Stimulated activated CD4-positive, alpha-beta T cell treated with anti-CD3 and anti-CD28 coated beads, TNF-alpha, amount 100 ng/mL, for 48 hours (primary cell): ENCODE data around the gene SULT2B1.
A peak's percentile ranks its signal among the peaks of the same experiment; 100 is the strongest.
"Not testable (repeated sequence)": the region's sequence is repeated elsewhere in the genome, so short reads cannot be mapped to it uniquely, and the experiment has no call there.

Source experiments
- DNase-seq, 3 donors: peaks; one replicate each; pipeline ENCODE4 v3.0.0-alpha.2; 2020; ENCODE audit warnings: low read depth in 3 of 3

Gene SULT2B1

GRCh38 chr19:48618916-48619691, 67.1 kb downstream of the SULT2B1 start, which contains the start of the genes RPL18 and SPHK2:
TSS of gene RPL18 (minus strand) at chr19:48619178. CDS start at chr19:48619143, 35 bp downstream.
TSS of gene SPHK2 (plus strand) at chr19:48619506. CDS start at chr19:48620515, 1,009 bp downstream.
- peak; percentile 90 to 94 (median 93) for DNase-seq

DNA sequence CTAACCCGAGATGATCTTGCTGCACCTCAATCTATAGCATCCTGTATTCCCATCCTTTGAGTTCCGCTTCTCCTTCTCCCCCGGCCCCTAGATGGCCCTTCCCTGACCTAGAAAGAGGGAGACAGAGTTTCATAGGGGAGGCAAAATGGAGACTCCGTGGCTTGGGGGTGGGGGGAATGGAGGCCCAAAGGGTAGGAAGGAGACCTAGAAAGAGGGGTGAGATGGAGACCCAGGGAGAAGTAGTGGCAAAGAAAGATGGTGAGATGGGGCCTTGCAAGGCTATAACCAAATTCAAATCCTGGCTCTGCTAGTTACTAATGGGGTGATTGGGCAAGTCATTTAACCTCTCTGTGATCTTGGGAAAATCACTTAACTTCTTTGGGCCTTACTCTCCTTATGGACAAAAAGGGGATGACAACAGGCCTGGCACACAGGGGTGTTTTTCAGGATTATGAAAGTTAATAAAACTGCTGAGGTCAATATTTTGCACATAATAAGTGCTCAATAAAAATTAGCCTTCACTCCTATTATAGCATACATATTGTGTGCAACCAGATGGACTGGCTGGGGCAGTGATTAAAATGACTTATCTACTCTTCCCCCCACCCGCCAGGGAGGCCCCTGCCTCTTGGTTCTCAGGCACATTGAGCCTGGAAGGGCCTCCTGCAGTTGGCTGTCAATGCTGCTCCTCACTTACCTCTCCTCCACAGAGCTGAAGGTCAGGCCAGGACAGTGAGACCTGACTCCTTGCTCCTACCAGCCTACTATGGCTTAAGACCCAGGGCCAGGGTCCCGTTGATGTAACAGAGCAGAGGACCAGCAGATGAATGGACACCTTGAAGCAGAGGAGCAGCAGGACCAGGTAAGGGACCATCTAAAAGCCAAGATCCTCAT, 68.0 kb downstream of the SULT2B1 start:
- DNase-seq: no peak

DNA sequence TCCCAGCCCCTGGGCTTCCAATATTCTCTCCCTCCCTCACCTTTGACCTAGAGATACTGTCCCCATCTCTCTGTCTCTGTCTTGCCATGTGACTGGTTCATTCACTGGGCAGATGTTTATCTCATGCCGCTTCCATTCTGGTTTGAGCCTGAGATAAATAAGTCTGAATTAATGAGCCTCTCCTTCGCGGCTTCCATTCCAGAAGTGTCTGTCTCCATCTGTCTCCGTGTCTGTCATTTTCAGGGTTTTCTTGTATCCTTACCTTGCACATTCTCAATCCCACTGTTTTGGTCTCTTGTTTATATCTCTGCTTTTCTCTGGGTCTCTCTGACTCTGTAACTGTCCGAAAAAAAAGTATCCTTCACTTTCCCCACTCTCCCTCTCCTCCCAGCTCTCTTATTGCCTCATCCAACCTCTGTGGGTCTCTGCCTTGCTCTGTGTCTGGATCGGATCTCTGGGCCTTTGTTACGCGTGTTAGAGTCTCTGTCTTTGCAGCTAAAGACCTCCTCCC, 71.6 kb downstream of the SULT2B1 start:
- DNase-seq: no peak

DNA sequence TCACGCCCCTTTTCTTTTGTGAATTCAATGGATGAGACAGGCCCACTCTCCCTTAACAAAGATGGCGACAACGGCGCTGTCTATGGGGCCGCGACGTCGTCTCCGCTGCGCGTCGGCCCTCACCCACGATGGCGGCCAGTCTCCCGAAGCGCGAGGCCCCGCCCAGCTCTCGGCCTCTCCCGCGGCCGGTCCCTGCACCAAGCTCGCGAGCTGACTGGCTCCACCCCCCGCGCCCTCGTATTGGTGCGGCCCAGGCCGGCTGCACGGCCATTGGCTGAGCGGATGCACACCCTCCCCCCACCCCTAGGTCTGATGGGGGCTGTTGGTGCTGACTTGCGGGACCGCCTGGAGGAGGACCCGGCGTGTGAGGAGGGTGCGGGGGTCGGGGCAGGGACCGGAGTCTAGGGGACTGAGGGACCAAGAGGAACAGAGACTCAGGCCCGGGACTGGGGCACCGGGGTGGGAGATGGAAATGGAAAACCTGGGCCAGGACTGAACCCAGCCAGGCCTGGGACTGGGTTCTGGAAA, 72.2 kb downstream of the SULT2B1 start:
- DNase-seq: peak; percentile 95 to 99 (median 96)

- DNase-seq: no peak
Observed at GRCh38 chr19:48624791-48625723, 73.1 kb downstream of the SULT2B1 start.

- no peak for DNase-seq
Observed at GRCh38 chr19:48625891-48626327, 73.9 kb downstream of the SULT2B1 start.

- DNase-seq: no peak
Observed at GRCh38 chr19:48627201-48627864, 75.4 kb downstream of the SULT2B1 start.

GRCh38 chr19:48627865-48628314, 75.9 kb downstream of the SULT2B1 start:
- DNase-seq: no peak

- DNase-seq: no peak
Observed at GRCh38 chr19:48628486-48629296, 76.7 kb downstream of the SULT2B1 start.

DNA sequence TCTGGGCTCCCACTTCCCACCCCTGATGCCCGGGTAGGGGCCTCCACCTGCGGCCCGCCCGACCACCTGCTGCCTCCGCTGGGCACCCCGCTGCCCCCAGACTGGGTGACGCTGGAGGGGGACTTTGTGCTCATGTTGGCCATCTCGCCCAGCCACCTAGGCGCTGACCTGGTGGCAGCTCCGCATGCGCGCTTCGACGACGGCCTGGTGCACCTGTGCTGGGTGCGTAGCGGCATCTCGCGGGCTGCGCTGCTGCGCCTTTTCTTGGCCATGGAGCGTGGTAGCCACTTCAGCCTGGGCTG, 77.3 kb downstream of the SULT2B1 start:
- no peak for DNase-seq

DNA sequence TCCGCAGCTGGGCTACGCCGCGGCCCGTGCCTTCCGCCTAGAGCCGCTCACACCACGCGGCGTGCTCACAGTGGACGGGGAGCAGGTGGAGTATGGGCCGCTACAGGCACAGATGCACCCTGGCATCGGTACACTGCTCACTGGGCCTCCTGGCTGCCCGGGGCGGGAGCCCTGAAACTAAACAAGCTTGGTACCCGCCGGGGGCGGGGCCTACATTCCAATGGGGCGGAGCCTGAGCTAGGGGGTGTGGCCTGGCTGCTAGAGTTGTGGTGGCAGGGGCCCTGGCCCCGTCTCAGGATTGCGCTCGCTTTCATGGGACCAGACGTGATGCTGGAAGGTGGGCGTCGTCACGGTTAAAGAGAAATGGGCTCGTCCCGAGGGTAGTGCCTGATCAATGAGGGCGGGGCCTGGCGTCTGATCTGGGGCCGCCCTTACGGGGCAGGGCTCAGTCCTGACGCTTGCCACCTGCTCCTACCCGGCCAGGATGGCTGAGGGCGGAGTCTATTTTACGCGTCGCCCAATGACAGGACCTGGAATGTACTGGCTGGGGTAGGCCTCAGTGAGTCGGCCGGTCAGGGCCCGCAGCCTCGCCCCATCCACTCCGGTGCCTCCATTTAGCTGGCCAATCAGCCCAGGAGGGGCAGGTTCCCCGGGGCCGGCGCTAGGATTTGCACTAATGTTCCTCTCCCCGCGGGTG, 77.8 kb downstream of the SULT2B1 start:
- DNase-seq: no peak

DNA sequence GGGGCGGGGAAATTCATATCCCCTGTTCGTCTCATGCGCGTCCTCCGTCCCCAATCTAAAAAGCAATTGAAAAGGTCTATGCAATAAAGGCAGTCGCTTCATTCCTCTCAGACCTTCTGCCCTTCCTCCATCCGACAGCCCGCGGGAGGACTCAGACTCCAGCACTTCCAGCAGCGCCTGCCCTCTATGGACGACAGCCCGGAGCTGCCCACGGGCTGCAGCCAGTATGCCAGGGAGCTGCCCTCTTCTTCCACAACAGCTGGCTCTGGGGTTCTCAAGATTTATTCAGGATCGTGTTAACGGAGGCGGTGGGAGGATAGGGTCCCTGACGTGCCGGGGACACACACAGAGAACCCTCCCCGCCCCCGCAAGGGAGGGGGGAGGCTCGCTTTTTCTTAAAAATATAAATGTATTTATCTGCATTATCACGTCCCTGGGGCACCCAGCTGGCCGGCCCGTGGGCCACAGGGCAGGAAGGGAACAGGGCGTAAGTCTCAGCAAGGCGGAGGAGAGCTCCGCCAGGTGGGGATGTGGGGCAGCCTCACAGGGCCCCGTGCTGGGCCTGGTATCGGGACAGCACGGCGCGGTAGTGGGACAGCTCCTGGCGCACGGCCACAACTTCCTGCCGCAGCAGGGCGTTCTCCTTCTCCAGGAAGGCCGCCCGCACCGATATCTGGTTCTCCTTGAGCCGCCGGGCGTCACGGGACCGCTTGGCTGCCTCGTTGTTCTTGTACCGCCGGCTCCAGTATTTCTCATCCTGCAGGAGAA, 78.5 kb downstream of the SULT2B1 start:
- no peak for DNase-seq

GRCh38 chr19:48631225-48631624, 79.3 kb downstream of the SULT2B1 start:
- no peak for DNase-seq

GRCh38 chr19:48632286-48632685, 80.3 kb downstream of the SULT2B1 start:
- DNase-seq: not testable (repeated sequence)

DNA sequence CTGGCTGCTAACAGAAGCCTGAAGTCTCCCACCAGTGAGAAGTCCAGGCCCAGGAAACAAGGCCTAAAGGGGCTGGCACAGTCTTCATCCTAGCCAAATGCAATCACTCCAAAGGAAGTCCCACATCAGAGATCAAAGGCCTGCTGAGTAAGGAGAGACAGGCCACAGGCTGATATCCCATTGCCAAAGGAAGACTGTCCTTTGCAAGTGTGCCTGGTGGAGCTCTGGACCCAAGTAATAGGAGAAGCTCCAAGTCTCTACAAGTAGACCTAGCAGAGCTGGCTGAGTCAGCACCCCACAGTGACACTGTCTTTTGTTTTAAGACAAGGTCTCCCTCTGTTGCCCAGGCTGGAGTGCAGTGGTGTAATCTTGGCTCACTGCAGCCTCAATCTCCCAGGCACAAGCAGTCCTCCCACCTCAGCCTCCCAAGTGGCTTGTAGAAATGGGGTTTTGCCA, 80.7 kb downstream of the SULT2B1 start:
- no peak for DNase-seq

DNA sequence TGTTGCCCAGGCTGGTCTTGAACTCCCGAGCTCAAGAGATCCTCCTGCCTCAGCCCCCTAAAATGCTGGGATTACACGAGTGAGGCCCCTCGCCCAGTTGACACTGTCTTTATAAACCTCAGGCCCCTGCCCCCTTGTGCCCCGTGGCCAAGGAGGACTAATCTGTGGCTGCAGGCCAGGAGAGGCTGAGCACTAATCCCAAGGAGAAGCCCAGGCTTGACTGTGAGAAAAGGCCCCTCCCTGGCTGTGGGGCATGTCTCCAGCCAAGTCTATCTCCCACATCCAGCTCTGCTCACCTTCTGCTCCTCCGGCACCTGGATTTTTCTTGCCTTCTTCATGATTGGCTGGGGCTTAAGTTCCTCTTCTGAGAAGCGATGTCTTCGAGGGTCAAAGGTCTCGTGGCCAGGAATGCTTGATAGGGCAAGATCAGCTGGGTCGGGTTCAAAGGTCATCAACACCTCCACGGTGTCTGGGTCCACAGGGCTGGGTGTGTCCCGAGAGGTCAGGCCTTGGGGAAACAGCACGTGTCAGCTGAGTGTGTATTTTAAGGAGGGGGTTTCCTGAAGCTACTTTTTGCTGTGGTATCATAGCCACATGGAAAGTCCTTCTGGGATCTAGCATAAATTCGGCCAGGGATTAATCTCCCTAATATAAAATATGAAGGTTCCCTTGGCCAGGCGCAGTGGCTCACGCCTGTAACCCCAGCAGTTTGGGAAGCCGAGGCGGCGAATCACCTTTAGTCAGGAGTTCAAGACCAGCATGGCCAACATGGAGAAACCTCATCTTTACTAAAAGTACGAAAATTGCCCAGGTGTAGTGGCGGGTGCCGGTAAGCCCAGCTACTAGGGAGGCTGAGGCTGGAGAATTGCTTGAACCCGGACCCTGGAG, 81.4 kb downstream of the SULT2B1 start:
- no peak for DNase-seq

DNA sequence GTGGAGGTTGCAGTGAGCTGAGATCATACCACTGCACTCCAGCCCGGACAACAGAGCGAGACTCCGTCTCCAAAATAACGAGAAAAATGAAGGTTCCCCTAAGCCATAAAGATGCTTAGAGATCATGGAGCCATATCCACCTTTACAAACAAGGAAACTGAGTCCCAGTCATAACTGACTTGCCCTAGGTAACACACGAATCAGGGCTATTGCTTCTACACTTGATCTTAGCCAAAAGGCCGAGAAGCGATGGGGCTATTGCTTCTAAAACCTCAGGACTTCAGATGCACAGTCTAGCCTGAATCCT, 82.0 kb downstream of the SULT2B1 start:
- no peak for DNase-seq
